Adrenal gland (tissue), 12 donors: ENCODE results near the gene NCDN. TPM values are rescaled to one million over a fixed set of nuclear protein-coding genes. Genes with fewer than 3 reads are reported as not detected.
"Not testable (repeated sequence)": the region's sequence is repeated elsewhere in the genome, so short reads cannot be mapped to it uniquely, and the experiment has no call there.

ENCODE experiments used
- DNase-seq, 7 donors: peaks; one replicate each; pipeline ENCODE4 v3.0.0-alpha.2; 2019 to 2020
- H3K27ac ChIP-seq, 5 donors: fragments of 200-600 bp; sonication (generic) in 4 of 5; 1 replicate in 3 of 5; 2 replicates in 2 of 5; pipeline versions ENCODE4 v1.5.1 to v1.8.0; 2016 to 2020; ENCODE audit warnings: mild to moderate bottlenecking in 1 of 5
- H3K27me3 ChIP-seq: fragments of 200-600 bp; 2 replicates; pipeline ENCODE4 v1.8.0; 2021
- H3K36me3 ChIP-seq, 2 donors: fragments of 200-600 bp; replicated peaks in 1 of 2; 1 replicate in 1 of 2; 2 replicates in 1 of 2; pipeline versions ENCODE4 v1.5.1 to v1.8.0; 2018 to 2022
- H3K4me1 ChIP-seq, 2 donors: fragments of 200-600 bp; replicated peaks in 1 of 2; 1 replicate in 1 of 2; 2 replicates in 1 of 2; pipeline versions ENCODE4 v1.5.1 to v1.8.0; 2018 to 2021
- H3K4me3 ChIP-seq, 4 donors: fragments of 200-600 bp; sonication (generic) in 3 of 4; one replicate each; pipeline ENCODE4 v1.5.1; 2016 to 2018
- H3K9me3 ChIP-seq, 3 donors: fragments of 200-600 bp; sonication (generic) in 1 of 3; replicated peaks in 1 of 3; 1 replicate in 2 of 3; 2 replicates in 1 of 3; pipeline versions ENCODE4 v1.5.1 to v1.8.0; 2016 to 2021
- POLR2A ChIP-seq, 2 donors: fragments of 450-650 bp; IDR thresholded peaks; one replicate each; pipeline ENCODE4 v1.6.1; 2017; ENCODE audit warnings: antibody characterized with exemption in 2 of 2, mild to moderate bottlenecking in 2 of 2, moderate library complexity in 1 of 2
- WGBS, 4 donors: extraction: QIAGEN DNeasy Blood & Tissue Kit in 2 of 4; methylation state at CpG; one replicate each; pipeline versions ENCODE4 v1.1.5 to v1.1.7; 2013 to 2017; 5-methylcytosine and 5-hydroxymethylcytosine counted together
- intact Hi-C, 2 donors: fragments of 100-400 bp; cut with DNase I; formaldehyde crosslinking; loops; one replicate each; pipeline versions ENCODE4 v1.14.1 to v1.15.0; 2022 to 2023
- polyA plus RNA-seq, 3 donors: library from polyadenylated mRNA; stranded (reverse); fragments of 200-250 nt in 2 of 3; fragments of 350-450 nt in 1 of 3; fragmentation: Illumina TruSeq in 1 of 3; extraction: RNeasy Lipid Tissue Mini Kit (QIAGEN cat#74804) in 1 of 3; gene quantifications; one replicate each; pipeline ENCODE4 v1.2.3, GENCODE V29; 2013 to 2014
- total RNA-seq, 9 donors: library from RNA; depleted of rRNA in 4 of 9; stranded (reverse); fragments of >200 nt in 4 of 9; fragments of 120-200 nt in 1 of 9; fragmentation: NEBNext Ultra II Directional in 1 of 9; extraction: Animal tissue kit (Norgen Biotek cat#: 25700) in 1 of 9; gene quantifications; one replicate each; pipeline versions ENCODE4 v1.1.0 to v1.2.4, GENCODE V29; 2013 to 2023
- TF ChIP-seq, protein P1 (sequence below), 6 experiments: fragments of 450-650 bp in 4 of 6; fragments of 200-600 bp in 2 of 6; sonication (generic) in 1 of 6; IDR thresholded peaks; 1 replicate in 5 of 6; 2 replicates in 1 of 6; pipeline versions ENCODE4 v1.5.1 to v1.8.0; 2016 to 2021; ENCODE audit warnings: antibody characterized with exemption in 6 of 6, mild to moderate bottlenecking in 2 of 6, moderate library complexity in 1 of 6
- donor health status: healthy with polysubstance abuse.
- donor health status: Bipolar disorder and iron deficiency.
- donor health status: DM: yes; HTN: yes; CAD: no.
- donor health status: DM: no; HTN: no; CAD: no.
- donor health status: DM: no; HTN: no; CAD: no.
- donor health status: DM: yes; HTN: yes; CAD: no.

Gene NCDN
- total and polyA plus RNA-seq, 12 donors = 12.0 to 49.3 (median 38.7) TPM

DNA sequence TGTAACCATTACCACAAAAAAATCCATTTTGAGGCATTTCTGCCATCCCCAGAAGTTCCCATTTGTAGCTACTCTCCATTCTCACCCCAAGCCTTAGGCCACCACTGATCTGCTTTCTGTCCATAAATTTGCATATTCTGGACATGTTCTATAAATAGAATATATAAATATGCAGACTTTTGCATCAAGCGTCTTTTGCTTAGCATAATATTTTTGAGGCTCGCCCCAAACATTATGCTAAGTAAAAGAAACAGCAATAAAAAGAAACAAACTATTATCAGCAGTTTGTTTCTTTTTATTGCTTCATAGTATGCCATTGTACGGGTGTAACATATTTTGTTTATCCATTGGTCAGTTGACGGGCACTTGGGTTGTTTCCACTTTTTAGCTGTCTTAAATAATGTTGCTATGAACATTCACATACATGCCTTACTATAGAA lies 23.4 kb downstream of the NCDN start:
- no peak for TF ChIP-seq POLR2A (IDR thresholded peaks at IDR 0.05)
- TF ChIP-seq, protein P1, sequence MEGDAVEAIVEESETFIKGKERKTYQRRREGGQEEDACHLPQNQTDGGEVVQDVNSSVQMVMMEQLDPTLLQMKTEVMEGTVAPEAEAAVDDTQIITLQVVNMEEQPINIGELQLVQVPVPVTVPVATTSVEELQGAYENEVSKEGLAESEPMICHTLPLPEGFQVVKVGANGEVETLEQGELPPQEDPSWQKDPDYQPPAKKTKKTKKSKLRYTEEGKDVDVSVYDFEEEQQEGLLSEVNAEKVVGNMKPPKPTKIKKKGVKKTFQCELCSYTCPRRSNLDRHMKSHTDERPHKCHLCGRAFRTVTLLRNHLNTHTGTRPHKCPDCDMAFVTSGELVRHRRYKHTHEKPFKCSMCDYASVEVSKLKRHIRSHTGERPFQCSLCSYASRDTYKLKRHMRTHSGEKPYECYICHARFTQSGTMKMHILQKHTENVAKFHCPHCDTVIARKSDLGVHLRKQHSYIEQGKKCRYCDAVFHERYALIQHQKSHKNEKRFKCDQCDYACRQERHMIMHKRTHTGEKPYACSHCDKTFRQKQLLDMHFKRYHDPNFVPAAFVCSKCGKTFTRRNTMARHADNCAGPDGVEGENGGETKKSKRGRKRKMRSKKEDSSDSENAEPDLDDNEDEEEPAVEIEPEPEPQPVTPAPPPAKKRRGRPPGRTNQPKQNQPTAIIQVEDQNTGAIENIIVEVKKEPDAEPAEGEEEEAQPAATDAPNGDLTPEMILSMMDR (IDR thresholded peaks at IDR 0.05) = no peak
- H3K4me1 ChIP-seq = peaks cover 0 to 4% of the 10 kb centered on the region in 2 donors
- 73 to 77% (median 75%) methylated on average over 4 of the region's 4 CpGs for WGBS, 4 donors

DNA sequence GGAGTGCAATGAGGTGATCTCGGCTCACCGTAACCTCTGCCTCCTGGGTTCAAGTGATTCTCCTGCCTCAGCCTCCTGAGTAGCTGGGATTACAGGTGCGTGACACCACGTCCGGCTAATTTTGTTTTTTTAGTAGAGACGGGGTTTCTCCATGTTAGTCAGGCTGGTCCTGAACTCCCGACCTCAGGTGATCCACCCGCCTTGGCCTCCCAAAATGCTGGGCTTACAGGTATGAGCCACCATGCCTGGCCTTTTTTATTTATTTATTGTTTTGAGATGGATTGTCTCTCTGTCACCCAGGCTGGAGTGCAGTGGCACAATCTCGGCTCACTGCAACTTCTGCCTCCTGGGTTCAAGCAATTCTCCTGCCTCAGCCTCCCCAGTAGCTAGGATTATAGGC lies 24.0 kb downstream of the NCDN start:
- WGBS, 4 donors = 91 to 95% (median 94%) methylated on average over 9 of the region's 9 CpGs

More for the DNA sequence above, 23.4 kb downstream of the NCDN start:
- DNase-seq = no peak
- Histone ChIP-seq H3K9me3 (no peaks in the 10 kb centered on the region), H3K4me3 (no peak overlapping the region), H3K36me3 (no peaks in the 10 kb centered on the region), H3K27me3 (peaks cover 10% of the 10 kb centered on the region), H3K27ac (no peak overlapping the region)
- intact Hi-C loops = no loop called here

DNA sequence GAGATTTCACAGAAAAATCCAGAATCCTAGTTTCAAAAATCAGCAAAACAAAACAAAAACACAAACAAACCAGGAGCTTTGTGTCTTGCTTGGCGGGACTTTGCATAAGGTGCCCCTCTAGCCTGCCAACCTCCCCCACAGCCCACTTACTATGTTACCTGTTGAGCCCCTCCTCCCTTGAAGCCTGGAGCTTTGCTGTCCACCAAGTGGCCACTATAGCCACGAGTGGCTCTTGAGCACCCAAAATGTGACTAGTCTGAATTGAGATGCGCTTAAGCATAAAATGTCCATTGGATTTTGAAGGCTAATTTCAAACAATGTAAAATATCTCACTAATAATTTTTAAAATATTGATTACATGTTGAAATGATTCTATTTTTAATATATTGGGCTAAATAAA lies 27.7 kb downstream of the NCDN start:
- no peak for TF ChIP-seq POLR2A (IDR thresholded peaks at IDR 0.05)
- TF ChIP-seq, protein P1 (IDR thresholded peaks at IDR 0.05) = no peak
- H3K4me3 ChIP-seq = no peak overlapping the region
- no peak for DNase-seq
- H3K9me3 ChIP-seq = no peaks in the 10 kb centered on the region
- no peaks in the 10 kb centered on the region for H3K36me3 ChIP-seq
- no peaks in the 10 kb centered on the region for H3K27me3 ChIP-seq
- no peaks in the 10 kb centered on the region for H3K4me1 ChIP-seq
- H3K27ac ChIP-seq = no peak overlapping the region
- WGBS, 4 donors = 82 to 96% (median 86%) methylated on average over 3 of the region's 3 CpGs
- intact Hi-C loops = no loop called here

More for the DNA sequence above, 24.0 kb downstream of the NCDN start:
- H3K27me3 ChIP-seq, H3K9me3 ChIP-seq, H3K4me3 ChIP-seq, H3K36me3 ChIP-seq, H3K4me1 ChIP-seq, intact Hi-C loops, DNase-seq, H3K27ac ChIP-seq: not testable (repeated sequence)

DNA sequence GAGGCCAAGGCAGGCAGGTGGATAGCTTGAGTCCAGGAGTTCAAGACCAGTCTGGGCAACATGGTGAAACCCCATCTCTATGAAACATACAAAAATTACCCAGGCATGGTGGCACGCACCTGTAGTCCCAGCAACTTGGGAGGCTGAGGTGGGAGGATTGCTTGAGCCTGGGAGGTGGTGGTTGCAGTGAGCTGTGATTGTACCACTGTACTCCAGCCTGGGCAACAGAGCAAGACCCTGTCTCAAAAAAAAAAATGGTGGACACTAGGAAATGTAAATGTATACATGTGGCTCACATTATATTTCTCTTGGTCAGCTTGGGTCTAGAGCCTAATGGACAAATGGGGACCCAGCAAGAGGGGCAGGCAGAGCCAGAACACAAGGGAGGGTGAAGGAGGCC lies 28.2 kb downstream of the NCDN start:
- H3K27ac ChIP-seq, intact Hi-C loops, H3K4me1 ChIP-seq, H3K9me3 ChIP-seq, H3K27me3 ChIP-seq, H3K4me3 ChIP-seq, DNase-seq, H3K36me3 ChIP-seq: not testable (repeated sequence)
- 100% methylated on average over 1 of the region's 1 CpG for WGBS, 4 donors

DNA sequence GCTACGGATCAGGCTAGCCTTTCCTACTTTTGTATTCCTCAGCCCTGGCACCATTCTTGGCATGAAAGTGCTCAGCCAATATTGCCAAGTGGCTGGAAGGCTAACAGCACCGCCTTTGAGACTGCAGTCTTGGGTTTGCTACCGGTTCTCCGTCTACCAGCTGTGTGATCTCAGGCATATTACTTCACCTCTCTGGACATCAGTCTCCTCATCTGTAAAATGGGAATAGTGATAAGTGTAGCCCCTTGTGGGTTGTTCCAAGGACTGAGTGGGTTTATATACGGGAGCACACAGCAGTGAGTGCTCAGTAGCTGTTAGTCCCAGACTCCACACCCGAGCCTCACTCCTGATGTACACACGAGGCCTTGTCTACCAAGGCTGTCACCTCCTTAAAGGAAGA lies 29.2 kb downstream of the NCDN start:
- H3K4me3 ChIP-seq = no peak overlapping the region
- H3K4me1 ChIP-seq = no peaks in the 10 kb centered on the region
- intact Hi-C loops = no loop called here
- H3K27me3 ChIP-seq = no peaks in the 10 kb centered on the region
- TF ChIP-seq POLR2A (IDR thresholded peaks at IDR 0.05) = no peak
- TF ChIP-seq, protein P1 (IDR thresholded peaks at IDR 0.05) = no peak
- 87 to 93% (median 91%) methylated on average over 7 of the region's 7 CpGs for WGBS, 4 donors
- no peaks in the 10 kb centered on the region for H3K36me3 ChIP-seq
- H3K9me3 ChIP-seq = no peaks in the 10 kb centered on the region
- DNase-seq = no peak
- no peak overlapping the region for H3K27ac ChIP-seq
